Neural crest cell (in vitro differentiated cells): ENCODE data around the gene CD109. TPM values are rescaled to one million over a fixed set of nuclear protein-coding genes. Genes with fewer than 3 reads are reported as not detected.
"Not testable (repeated sequence)": the region's sequence is repeated elsewhere in the genome, so short reads cannot be mapped to it uniquely, and the experiment has no call there.

Source experiments
- DNase-seq: peaks from one replicate; pipeline ENCODE4 v3.0.0; 2021; ENCODE audit warnings: low read depth, mixed read lengths, low spot score
- H3K27ac Mint-ChIP-seq: one replicate; pipeline ENCODE4 v1.8.0; 2021; ENCODE audit warnings: mild to moderate bottlenecking, mixed read lengths; ENCODE audit not compliant: unreplicated experiment
- H3K27me3 Mint-ChIP-seq: 2 replicates; pipeline ENCODE4 v1.8.0; 2021; ENCODE audit warnings: low read depth, mild to moderate bottlenecking, mixed read lengths
- H3K36me3 Mint-ChIP-seq: 2 replicates; pipeline ENCODE4 v1.8.0; 2021; ENCODE audit warnings: low read depth, mild to moderate bottlenecking, mixed read lengths
- H3K4me1 Mint-ChIP-seq: 2 replicates; pipeline ENCODE4 v1.8.0; 2021; ENCODE audit warnings: mixed read lengths
- H3K4me3 Mint-ChIP-seq: one replicate; pipeline ENCODE4 v1.8.0; 2021; ENCODE audit warnings: mild to moderate bottlenecking, mixed read lengths
- H3K9me3 Mint-ChIP-seq: 2 replicates; pipeline ENCODE4 v1.8.0; 2021; ENCODE audit warnings: mixed read lengths
- total RNA-seq: library from RNA; stranded (reverse); gene quantifications from 2 replicates; pipeline ENCODE4 v1.2.1, GENCODE V29; 2021
- TF ChIP-seq, protein P1 (sequence below): fragments of 200-600 bp; sonication (generic); conservative IDR thresholded peaks from 2 replicates; pipeline ENCODE4 v1.5.0; 2021; ENCODE audit warnings: antibody characterized with exemption, mild to moderate bottlenecking

CD109 gene
- total RNA-seq, 1 donor from 2014 or later, result 0.84 TPM

DNA sequence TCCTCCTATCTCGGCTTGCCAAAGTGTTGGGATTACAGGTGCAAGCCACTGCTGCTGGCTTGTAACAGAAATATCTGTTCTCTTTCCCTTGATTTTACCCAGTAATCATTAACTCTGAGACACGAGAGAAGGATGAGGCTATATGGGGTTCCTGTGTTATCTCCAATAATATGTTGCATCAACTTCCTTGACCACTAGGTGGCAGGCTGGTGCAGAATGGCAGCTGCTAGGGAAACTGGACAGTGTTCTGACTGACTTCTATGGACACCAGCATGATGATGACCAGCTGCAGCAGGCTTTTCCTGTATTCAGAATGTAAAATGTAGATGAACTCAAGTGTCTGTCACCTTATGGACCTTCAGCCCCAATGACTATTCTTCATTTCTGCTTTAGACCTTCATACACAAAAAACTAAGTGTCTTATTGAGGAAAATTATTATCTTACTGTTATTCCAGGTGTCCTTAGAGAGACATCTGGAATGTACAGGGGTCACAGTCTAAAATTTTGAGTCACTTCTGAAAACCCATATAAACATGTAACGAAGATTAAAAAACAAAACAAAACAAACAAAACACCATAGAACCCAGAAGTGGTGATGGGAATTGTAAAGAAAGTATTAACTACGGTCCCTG is 20.4 kb upstream of the CD109 start:
- H3K4me3 Mint-ChIP-seq, result no peak overlapping the region
- H3K27me3 Mint-ChIP-seq, result peaks cover 4% of the 10 kb centered on the region
- no peak overlapping the region for H3K27ac Mint-ChIP-seq
- TF ChIP-seq, protein P1, sequence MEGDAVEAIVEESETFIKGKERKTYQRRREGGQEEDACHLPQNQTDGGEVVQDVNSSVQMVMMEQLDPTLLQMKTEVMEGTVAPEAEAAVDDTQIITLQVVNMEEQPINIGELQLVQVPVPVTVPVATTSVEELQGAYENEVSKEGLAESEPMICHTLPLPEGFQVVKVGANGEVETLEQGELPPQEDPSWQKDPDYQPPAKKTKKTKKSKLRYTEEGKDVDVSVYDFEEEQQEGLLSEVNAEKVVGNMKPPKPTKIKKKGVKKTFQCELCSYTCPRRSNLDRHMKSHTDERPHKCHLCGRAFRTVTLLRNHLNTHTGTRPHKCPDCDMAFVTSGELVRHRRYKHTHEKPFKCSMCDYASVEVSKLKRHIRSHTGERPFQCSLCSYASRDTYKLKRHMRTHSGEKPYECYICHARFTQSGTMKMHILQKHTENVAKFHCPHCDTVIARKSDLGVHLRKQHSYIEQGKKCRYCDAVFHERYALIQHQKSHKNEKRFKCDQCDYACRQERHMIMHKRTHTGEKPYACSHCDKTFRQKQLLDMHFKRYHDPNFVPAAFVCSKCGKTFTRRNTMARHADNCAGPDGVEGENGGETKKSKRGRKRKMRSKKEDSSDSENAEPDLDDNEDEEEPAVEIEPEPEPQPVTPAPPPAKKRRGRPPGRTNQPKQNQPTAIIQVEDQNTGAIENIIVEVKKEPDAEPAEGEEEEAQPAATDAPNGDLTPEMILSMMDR, result peak; percentile 97
- peaks cover 5% of the 10 kb centered on the region for H3K4me1 Mint-ChIP-seq
- DNase-seq, result peak; percentile 91
- no peaks in the 10 kb centered on the region for H3K36me3 Mint-ChIP-seq
- no peaks in the 10 kb centered on the region for H3K9me3 Mint-ChIP-seq

DNA sequence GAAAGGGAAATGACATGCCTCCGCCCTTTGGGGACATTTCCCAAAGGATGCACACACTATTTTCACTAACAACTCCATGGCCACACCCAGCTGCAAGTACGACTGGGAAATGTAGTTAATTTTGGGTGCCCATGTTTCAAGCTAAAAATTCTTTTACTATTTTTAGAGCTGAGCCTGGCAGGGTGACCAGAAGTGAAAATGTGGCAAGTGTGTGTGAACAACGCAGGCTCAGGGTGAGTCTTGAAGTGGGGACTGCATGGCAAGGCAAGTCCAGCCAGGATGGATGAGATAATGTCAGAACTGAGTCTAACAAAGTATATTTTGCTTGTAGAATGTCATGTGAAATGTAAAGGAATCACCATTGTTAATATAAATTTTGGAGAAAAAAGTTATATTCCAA is 17.0 kb upstream of the CD109 start:
- Mint-ChIP-seq H3K9me3 (peaks cover 8% of the 10 kb centered on the region), H3K4me3 (no peak overlapping the region), H3K27ac (no peak overlapping the region), H3K4me1 (peaks cover 5% of the 10 kb centered on the region), H3K27me3 (no peaks in the 10 kb centered on the region), H3K36me3 (no peaks in the 10 kb centered on the region)
- TF ChIP-seq, protein P1, result no peak
- DNase-seq, result no peak

DNA sequence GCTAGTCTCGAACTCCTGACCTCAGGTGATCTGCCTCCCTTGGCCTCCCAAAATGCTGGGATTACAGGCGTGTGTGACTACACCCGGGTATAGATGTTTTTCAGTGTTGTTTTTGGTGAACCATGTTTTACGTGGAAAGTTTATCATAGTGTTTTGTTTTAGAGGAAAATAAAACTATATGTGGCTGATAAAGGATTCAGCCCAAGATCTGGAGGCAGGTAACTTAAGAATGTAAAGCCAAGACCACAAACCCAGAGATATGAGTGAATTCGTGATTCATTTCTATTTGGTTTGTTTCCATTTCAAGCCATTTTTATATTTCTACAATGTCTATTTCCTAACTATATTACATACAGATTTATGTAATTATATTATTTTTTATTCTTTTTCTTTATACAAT is 16.2 kb upstream of the CD109 start:
- H3K27ac Mint-ChIP-seq, H3K36me3 Mint-ChIP-seq, H3K4me1 Mint-ChIP-seq, H3K9me3 Mint-ChIP-seq, H3K4me3 Mint-ChIP-seq, H3K27me3 Mint-ChIP-seq, DNase-seq: not testable (repeated sequence)

DNA sequence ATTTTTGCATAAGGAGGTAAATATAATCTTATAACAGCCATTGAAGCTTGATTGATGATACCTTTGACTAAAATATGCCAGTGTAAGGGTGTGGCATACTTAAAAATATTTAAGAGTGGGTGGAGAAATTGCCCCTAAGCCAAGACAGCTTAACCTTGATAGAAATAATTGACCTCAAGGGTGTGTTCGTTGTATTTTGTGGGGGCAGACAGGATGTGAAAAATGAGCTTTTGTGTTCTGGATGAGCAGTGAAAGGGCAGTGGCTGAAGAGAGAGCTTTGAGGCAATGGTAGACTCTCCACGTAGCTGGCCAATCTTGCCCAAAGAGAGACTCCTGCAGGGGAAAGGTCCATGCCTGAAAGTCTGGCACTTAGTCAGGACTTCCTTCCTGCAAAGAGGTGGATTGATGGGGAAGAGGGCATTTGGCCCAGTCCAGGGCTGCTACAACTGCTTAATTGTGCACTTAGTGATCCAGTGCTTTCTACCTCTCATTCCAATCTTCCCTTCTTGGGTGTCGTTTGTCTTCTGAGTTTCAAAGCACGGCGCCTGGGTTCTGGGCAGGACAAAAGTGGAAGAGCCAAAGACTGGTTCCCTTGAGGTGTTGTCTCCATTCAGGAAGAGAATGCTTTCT is 15.6 kb upstream of the CD109 start:
- Mint-ChIP-seq H3K27me3 (no peaks in the 10 kb centered on the region), H3K36me3 (no peaks in the 10 kb centered on the region), H3K9me3 (peaks cover 8% of the 10 kb centered on the region), H3K27ac (no peak overlapping the region), H3K4me3 (no peak overlapping the region), H3K4me1 (peaks cover 3% of the 10 kb centered on the region)
- no peak for DNase-seq
- TF ChIP-seq, protein P1, result no peak

DNA sequence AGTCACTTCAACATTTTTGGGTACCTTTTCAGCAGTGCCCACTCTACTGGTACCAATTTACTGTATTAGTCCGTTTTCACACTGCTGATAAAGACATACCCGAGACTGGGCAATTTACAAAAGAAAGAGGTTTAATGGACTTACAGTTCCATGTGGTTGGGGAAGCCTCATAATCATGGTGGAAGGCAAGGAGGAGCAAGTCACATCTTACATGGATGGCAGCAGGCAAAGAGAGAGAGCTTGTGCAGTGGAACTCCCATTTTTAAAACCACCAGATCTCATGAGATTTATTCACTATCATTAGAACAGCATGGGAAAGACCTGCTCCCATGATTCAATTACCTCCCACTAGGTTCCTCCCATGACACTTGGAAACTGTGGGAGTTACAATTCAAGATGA is 12.4 kb upstream of the CD109 start:
- H3K4me1 Mint-ChIP-seq, H3K27me3 Mint-ChIP-seq, H3K27ac Mint-ChIP-seq, H3K9me3 Mint-ChIP-seq, H3K36me3 Mint-ChIP-seq, DNase-seq, H3K4me3 Mint-ChIP-seq: not testable (repeated sequence)

DNA sequence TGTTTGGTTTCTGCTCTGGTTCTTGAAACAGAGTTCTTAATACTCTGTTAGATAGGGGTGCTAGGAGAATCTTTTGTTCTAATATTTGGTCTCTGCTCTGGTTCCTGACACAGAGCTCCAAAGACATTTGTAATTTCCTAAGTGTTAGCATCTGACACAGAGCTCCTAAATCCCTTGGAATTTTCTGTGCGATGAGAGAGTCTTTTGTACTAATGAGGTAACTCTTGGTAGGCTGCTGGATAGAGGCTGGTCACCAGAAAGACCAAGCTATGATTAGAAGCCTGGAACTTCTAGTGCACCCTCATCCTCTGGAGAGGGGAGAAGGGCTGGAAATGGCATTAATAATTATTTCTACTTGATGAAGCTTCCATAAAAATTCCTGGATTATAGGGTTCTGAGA is 7.7 kb upstream of the CD109 start:
- peaks cover 3% of the 10 kb centered on the region for H3K9me3 Mint-ChIP-seq
- H3K36me3 Mint-ChIP-seq, result no peaks in the 10 kb centered on the region
- no peak overlapping the region for H3K27ac Mint-ChIP-seq
- H3K4me1 Mint-ChIP-seq, result no peaks in the 10 kb centered on the region
- H3K4me3 Mint-ChIP-seq, result no peak overlapping the region
- TF ChIP-seq, protein P1, result no peak
- no peak for DNase-seq
- H3K27me3 Mint-ChIP-seq, result no peaks in the 10 kb centered on the region
